ENCODE data around the gene KIAA0753. TPM values are rescaled to one million over a fixed set of nuclear protein-coding genes. Genes with fewer than 3 reads are reported as not detected.

Gene KIAA0753
- total and polyA plus RNA-seq, 2 of the 4 experiments (the other 2 are of a cell fraction) = 10.2 to 17.6 TPM

DNA sequence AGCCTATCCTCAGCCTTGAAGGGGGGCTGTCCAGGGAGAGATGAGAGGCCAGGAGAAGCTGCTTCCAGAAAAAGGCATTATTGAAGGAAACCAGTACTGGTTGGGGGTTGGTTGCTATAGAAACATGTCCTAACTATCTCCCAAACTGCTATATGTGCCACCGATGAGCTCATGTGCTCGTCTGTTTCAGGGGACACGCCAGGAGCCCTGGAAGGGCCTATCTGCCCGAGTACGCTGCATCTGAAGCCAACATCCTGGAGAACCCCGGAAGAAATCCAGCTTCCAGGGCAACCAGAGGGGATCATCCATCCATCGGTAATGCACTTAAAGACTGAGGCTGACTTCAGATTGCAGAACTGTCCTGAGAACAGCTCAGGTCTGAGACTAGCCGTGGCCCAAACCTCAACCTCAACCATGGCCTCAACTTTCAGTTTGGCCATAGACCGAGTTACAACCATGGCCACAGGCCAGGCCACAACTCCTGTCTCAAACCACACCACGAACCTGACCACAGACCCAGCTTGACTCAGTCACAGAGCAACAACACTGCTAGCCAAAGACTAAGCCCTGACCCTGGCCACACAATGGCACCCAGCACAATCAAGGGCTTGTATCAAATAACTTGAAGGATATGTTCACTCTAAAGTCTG, 94.3 kb downstream of the KIAA0753 start:
- no peak overlapping the region for H3K9ac ChIP-seq (ENCODE audit: low read depth, low read length)
- H4K5ac ChIP-seq (ENCODE audit: low read depth, low read length) = no peak overlapping the region
- H3K27ac ChIP-seq (ENCODE audit: insufficient read depth, low read length) = no peak overlapping the region
- peaks cover 18% of the 10 kb centered on the region for H3K27me3 ChIP-seq (ENCODE audit: control insufficient read depth, insufficient read depth, low read length)
- no peaks in the 10 kb centered on the region for H3K9me3 ChIP-seq (ENCODE audit: control insufficient read depth, insufficient read depth, low read length)
- no peak overlapping the region for H2AFZ ChIP-seq (replicated peaks; ENCODE audit: low read length, poor library complexity)
- no peak overlapping the region for H4K8ac ChIP-seq (ENCODE audit: low read depth in 2 of 2, low read length in 2 of 2)
- ChIA-PET POLR2A (ENCODE audit: unreplicated experiment) (interaction anchor here (0.6 kb wide), 1 partner anchor 15 kb away, joined by 3 read pairs; no protein-coding TSS in a partner anchor), CTCF (no interaction called here)
- WGBS, 2 experiments (ENCODE audit: extremely low coverage in 2 of 2, insufficient read length in 1 of 2) = 67% methylated on average over 3 of the region's 10 CpGs; no CpG with 5 or more reads in 1 of the 2 experiments
- no peaks in the 10 kb centered on the region for H3K79me1 ChIP-seq (ENCODE audit: low read depth in 1 of 2, low read length in 2 of 2)
- no peak overlapping the region for H2AK5ac ChIP-seq (ENCODE audit: low read depth, low read length)
- no peak overlapping the region for H3K4me3 ChIP-seq (ENCODE audit: insufficient read depth, low read depth, low read length)
- peak; percentile 42 for ATAC-seq (ENCODE audit: low read depth)
- no peaks in the 10 kb centered on the region for H3K4me1 ChIP-seq (ENCODE audit: control insufficient read depth, insufficient read depth, low read length)
- in situ Hi-C loops (cut with MboI; ENCODE audit: low sequenced_read_pairs) (no loop called here), intact Hi-C loops (cut with micrococcal nuclease) (no loop called here), dilution Hi-C loops (cut with HindIII; ENCODE audit: low sequenced_read_pairs, unreplicated experiment) (no loop called here)
- no peak overlapping the region for H4K91ac ChIP-seq (ENCODE audit: insufficient read depth, low read depth, low read length)
- no peak overlapping the region for H3K18ac ChIP-seq (ENCODE audit: low read depth, low read length)
- no peak overlapping the region for H3K56ac ChIP-seq (ENCODE audit: extremely low read depth, insufficient read depth, low read length)
- H2BK20ac ChIP-seq (ENCODE audit: low read depth, low read length) = no peak overlapping the region
- H2BK15ac ChIP-seq (ENCODE audit: low read depth, low read length) = no peak overlapping the region
- no peak overlapping the region for H3K14ac ChIP-seq (replicated peaks; ENCODE audit: low read depth, low read length)
- no peak overlapping the region for H3K4ac ChIP-seq (ENCODE audit: low read depth, low read length)
- no peaks in the 10 kb centered on the region for H4K20me1 ChIP-seq (ENCODE audit: insufficient read depth, low read length)
- no peak overlapping the region for H3K4me2 ChIP-seq (ENCODE audit: low read depth, low read length)
- H2BK120ac ChIP-seq (ENCODE audit: low read depth, low read length) = no peak overlapping the region
- no TSS peak for BruUV-seq (replicated peaks)
- H2AK9ac ChIP-seq (replicated peaks; ENCODE audit: low read depth, low read length, poor library complexity) = no peak overlapping the region
- no peak overlapping the region for H3K23ac ChIP-seq (ENCODE audit: low read depth, low read length)
- 0 out of 2 replicates have a peak, but pooled peaks cover 2% of the 10 kb centered on the region for H3K9me1 ChIP-seq (ENCODE audit: insufficient read depth, low read length)
- DNase-seq = peak; percentile 67
- no peak overlapping the region for H2BK5ac ChIP-seq (ENCODE audit: low read depth, low read length, poor library complexity, severe bottlenecking)
- no peak for TF ChIP-seq BHLHE40 (IDR thresholded peaks at IDR 0.05; ENCODE audit: low read depth, low read length)
- TF ChIP-seq SMC3 (IDR thresholded peaks at IDR 0.05; ENCODE audit: low read depth, low read length) = no peak
- TF ChIP-seq, protein P1, sequence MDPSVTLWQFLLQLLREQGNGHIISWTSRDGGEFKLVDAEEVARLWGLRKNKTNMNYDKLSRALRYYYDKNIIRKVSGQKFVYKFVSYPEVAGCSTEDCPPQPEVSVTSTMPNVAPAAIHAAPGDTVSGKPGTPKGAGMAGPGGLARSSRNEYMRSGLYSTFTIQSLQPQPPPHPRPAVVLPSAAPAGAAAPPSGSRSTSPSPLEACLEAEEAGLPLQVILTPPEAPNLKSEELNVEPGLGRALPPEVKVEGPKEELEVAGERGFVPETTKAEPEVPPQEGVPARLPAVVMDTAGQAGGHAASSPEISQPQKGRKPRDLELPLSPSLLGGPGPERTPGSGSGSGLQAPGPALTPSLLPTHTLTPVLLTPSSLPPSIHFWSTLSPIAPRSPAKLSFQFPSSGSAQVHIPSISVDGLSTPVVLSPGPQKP (IDR thresholded peaks at IDR 0.05; ENCODE audit: borderline replicate concordance, low read depth, low read length) = no peak
- no peak for TF ChIP-seq MXI1 (IDR thresholded peaks at IDR 0.05; ENCODE audit: borderline replicate concordance, low read depth, low read length)
- TF ChIP-seq MAFK (IDR thresholded peaks at IDR 0.05; ENCODE audit: low read depth, low read length) = no peak
- no peak for TF ChIP-seq RCOR1 (IDR thresholded peaks at IDR 0.05; ENCODE audit: insufficient replicate concordance, low read length)
- no peak for TF ChIP-seq CHD1 (IDR thresholded peaks at IDR 0.05; ENCODE audit: low read depth, low read length)
- no peak for TF ChIP-seq RFX5 (IDR thresholded peaks at IDR 0.05; ENCODE audit: low read depth, low read length)
- H3K36me3 ChIP-seq (ENCODE audit: control insufficient read depth, insufficient read depth, low read length) = no peaks in the 10 kb centered on the region
